ENCODE measurements around the gene NRP1.

- TF ChIP-seq CTCF (IDR thresholded peaks at IDR 0.05) (no peak), POLR2A (IDR thresholded peaks at IDR 0.05) (no peak)
Measured at GRCh38 chr10:33228426-33228825, 106.0 kb downstream of the NRP1 start.
